Activated T-helper 2 cell treated with anti-CD3 and anti-CD28 coated beads, Interferon-gamma antibody, Interleukin-2, Interleukin-4, amounts not matched to agents 10 μg/mL and 5 μg/mL and 100 μg/mL, durations not matched to agents 14 hours and 24 hours and 36 hours (primary cell): ENCODE data around the gene TPR. TPM values are rescaled to one million over a fixed set of nuclear protein-coding genes. Genes with fewer than 3 reads are reported as not detected.
A peak's percentile ranks its signal among the peaks of the same experiment; 100 is the strongest.

Source experiments
- DNase-seq: peaks from one replicate; pipeline ENCODE4 v3.0.0; 2021; ENCODE audit warnings: low spot score
- H3K27ac Mint-ChIP-seq: one replicate; pipeline ENCODE4 v1.8.0; 2021; ENCODE audit warnings: mixed read lengths
- H3K27me3 Mint-ChIP-seq: one replicate; pipeline ENCODE4 v1.8.0; 2021; ENCODE audit warnings: low read depth, mixed read lengths
- H3K36me3 Mint-ChIP-seq: one replicate; pipeline ENCODE4 v1.8.0; 2021; ENCODE audit warnings: low read depth, mixed read lengths
- H3K4me1 Mint-ChIP-seq: one replicate; pipeline ENCODE4 v1.8.0; 2021; ENCODE audit warnings: low read depth, mixed read lengths
- H3K4me3 Mint-ChIP-seq: one replicate; pipeline ENCODE4 v1.8.0; 2021; ENCODE audit warnings: low read depth, mild to moderate bottlenecking, moderate library complexity, mixed read lengths
- H3K9me3 Mint-ChIP-seq: one replicate; pipeline ENCODE4 v1.8.0; 2021; ENCODE audit warnings: mixed read lengths
- intact Hi-C: fragments of 100-400 bp; cut with micrococcal nuclease; formaldehyde crosslinking; loops from one replicate; pipeline ENCODE4 v1.15.1; 2023
- total RNA-seq: library from RNA; stranded (reverse); gene quantifications from 2 replicates; pipeline ENCODE4 v1.2.3, GENCODE V29; 2022

Gene TPR
- total RNA-seq, 1 donor from 2014 or later, result 160 TPM

GRCh38 chr1:186315570-186315969, 59.5 kb downstream of the TPR start:
- no peaks in the 10 kb centered on the region for H3K27me3 Mint-ChIP-seq
- no peak overlapping the region for H3K27ac Mint-ChIP-seq
- no peak overlapping the region for H3K4me3 Mint-ChIP-seq
- H3K9me3 Mint-ChIP-seq, result no peaks in the 10 kb centered on the region
- peaks cover 68% of the 10 kb centered on the region for H3K36me3 Mint-ChIP-seq
- intact Hi-C loops, result no loop called here
- peaks cover 12% of the 10 kb centered on the region for H3K4me1 Mint-ChIP-seq
- no peak for DNase-seq

DNA sequence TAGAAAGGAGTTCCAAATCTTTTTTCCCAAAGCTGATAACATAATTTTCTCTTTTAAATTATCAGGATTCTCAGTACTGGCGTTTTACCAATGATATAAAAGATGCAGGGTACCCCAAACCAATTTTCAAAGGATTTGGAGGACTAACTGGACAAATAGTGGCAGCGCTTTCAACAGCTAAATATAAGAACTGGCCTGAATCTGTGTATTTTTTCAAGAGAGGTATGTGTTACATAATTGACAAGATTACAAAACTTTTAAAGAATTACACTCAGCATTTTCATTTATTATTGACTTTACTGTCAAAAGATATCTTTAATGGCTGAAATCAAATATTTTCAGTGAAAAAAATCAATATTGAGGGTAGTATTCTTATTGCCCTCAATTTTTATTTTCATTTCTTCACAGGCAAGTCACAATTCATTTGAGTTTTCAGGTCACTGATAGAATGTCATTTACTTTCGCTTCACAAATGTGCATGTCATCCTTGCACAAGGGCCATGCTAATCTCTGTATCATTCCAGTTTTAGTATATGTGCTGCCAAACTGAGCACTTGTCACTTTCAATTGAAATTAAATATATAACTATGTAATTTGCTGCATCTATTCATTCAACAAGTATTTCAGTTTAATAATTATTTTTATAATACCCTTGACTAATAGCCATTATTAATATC, 63.5 kb downstream of the TPR start:
- peaks cover 41% of the 10 kb centered on the region for H3K36me3 Mint-ChIP-seq

GRCh38 chr1:186310307-186310706, 64.7 kb downstream of the TPR start:
- Mint-ChIP-seq H3K4me1 (peaks cover 15% of the 10 kb centered on the region), H3K27ac (no peak overlapping the region), H3K9me3 (no peaks in the 10 kb centered on the region), H3K36me3 (peaks cover 35% of the 10 kb centered on the region), H3K27me3 (no peaks in the 10 kb centered on the region), H3K4me3 (no peak overlapping the region)
- intact Hi-C loops, result no loop called here
- no peak for DNase-seq

More for the DNA sequence above, 63.5 kb downstream of the TPR start:
- DNase-seq, result no peak
- Mint-ChIP-seq H3K9me3 (no peaks in the 10 kb centered on the region), H3K4me1 (peaks cover 6% of the 10 kb centered on the region), H3K27ac (no peak overlapping the region), H3K4me3 (no peak overlapping the region), H3K27me3 (no peaks in the 10 kb centered on the region)
- intact Hi-C loops, result no loop called here

DNA sequence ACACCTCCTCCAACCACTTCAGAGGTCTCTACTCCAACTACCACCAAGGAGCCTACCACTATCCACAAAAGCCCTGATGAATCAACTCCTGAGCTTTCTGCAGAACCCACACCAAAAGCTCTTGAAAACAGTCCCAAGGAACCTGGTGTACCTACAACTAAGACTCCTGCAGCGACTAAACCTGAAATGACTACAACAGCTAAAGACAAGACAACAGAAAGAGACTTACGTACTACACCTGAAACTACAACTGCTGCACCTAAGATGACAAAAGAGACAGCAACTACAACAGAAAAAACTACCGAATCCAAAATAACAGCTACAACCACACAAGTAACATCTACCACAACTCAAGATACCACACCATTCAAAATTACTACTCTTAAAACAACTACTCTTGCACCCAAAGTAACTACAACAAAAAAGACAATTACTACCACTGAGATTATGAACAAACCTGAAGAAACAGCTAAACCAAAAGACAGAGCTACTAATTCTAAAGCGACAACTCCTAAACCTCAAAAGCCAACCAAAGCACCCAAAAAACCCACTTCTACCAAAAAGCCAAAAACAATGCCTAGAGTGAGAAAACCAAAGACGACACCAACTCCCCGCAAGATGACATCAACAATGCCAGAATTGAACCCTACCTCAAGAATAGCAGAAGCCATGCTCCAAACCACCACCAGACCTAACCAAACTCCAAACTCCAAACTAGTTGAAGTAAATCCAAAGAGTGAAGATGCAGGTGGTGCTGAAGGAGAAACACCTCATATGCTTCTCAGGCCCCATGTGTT, 66.6 kb downstream of the TPR start:
- Mint-ChIP-seq H3K36me3 (peaks cover 26% of the 10 kb centered on the region), H3K4me3 (no peak overlapping the region), H3K4me1 (peaks cover 26% of the 10 kb centered on the region), H3K27me3 (no peaks in the 10 kb centered on the region), H3K9me3 (no peaks in the 10 kb centered on the region), H3K27ac (no peak overlapping the region)
- no peak for DNase-seq
- intact Hi-C loops, result loop anchor here (2.0 to 10.0 kb wide), 3 partner anchors 16 to 744 kb away; no protein-coding TSS in a partner anchor

DNA sequence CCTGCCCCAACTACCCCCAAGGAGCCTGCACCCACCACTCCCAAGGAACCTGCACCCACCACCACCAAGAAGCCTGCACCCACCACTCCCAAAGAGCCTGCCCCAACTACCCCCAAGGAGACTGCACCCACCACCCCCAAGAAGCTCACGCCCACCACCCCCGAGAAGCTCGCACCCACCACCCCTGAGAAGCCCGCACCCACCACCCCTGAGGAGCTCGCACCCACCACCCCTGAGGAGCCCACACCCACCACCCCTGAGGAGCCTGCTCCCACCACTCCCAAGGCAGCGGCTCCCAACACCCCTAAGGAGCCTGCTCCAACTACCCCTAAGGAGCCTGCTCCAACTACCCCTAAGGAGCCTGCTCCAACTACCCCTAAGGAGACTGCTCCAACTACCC, 67.6 kb downstream of the TPR start:
- H3K4me3 Mint-ChIP-seq, result no peak overlapping the region
- H3K27me3 Mint-ChIP-seq, result no peaks in the 10 kb centered on the region
- peaks cover 19% of the 10 kb centered on the region for H3K36me3 Mint-ChIP-seq
- intact Hi-C loops, result loop anchor here (10.0 kb wide), 2 partner anchors 153 to 743 kb away; no protein-coding TSS in a partner anchor
- peaks cover 31% of the 10 kb centered on the region for H3K4me1 Mint-ChIP-seq
- no peak overlapping the region for H3K27ac Mint-ChIP-seq
- DNase-seq, result no peak
- no peaks in the 10 kb centered on the region for H3K9me3 Mint-ChIP-seq

DNA sequence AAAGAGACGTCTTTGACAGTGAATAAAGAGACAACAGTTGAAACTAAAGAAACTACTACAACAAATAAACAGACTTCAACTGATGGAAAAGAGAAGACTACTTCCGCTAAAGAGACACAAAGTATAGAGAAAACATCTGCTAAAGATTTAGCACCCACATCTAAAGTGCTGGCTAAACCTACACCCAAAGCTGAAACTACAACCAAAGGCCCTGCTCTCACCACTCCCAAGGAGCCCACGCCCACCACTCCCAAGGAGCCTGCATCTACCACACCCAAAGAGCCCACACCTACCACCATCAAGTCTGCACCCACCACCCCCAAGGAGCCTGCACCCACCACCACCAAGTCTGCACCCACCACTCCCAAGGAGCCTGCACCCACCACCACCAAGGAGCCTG, 68.5 kb downstream of the TPR start:
- H3K9me3 Mint-ChIP-seq, result no peaks in the 10 kb centered on the region
- H3K4me1 Mint-ChIP-seq, result peaks cover 39% of the 10 kb centered on the region
- intact Hi-C loops, result loop anchor here (10.0 kb wide), 2 partner anchors 152 to 742 kb away; no protein-coding TSS in a partner anchor
- DNase-seq, result no peak
- H3K36me3 Mint-ChIP-seq, result peaks cover 16% of the 10 kb centered on the region
- H3K27me3 Mint-ChIP-seq, result no peaks in the 10 kb centered on the region
- no peak overlapping the region for H3K4me3 Mint-ChIP-seq
- H3K27ac Mint-ChIP-seq, result peak overlapping the region; percentile 73

DNA sequence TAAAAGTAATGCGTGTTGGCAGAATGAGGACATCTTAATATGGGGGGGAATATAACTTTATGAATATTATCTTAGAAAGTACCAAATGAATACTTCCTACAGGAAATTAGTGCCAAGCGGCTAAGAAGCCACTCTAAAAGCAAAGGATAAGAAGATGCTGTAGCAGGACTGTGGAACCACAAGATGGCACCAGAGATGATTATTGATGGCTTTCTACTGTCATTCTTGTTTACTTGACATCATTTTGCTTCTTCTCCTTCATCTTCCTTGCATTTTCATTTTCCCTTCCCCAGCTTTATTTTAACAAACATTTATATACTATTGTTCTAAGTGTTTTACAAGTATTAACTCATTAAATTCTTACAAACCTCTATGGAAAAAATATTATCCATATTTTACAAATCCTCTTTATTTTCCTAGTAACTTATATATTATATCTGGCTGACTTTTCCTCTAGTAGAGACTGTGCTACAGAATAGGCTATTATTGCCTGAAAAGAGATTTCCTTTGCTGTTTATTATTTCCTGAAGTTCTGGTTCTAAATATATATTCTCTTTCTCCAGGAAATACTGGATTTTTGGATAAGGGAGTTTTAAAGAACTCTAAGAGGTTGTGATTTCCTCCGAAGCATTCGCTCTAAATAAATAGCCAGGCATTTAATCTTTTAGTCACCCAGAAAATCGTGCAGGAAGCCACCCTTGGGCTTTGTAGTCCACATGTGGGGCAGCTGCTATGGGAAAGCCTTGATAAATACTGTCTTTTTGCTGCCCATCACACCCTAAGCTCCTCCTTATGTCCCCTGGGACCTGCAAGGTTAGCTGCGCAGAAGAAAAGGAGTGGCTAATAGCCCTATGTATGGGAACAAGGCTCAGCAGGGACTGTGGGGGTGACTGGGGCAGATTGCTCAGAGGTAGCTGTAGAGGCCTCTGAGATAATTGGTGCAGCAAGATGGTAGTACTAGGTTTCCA, 69.8 kb downstream of the TPR start:
- Mint-ChIP-seq H3K4me1 (peaks cover 45% of the 10 kb centered on the region), H3K27me3 (no peaks in the 10 kb centered on the region), H3K27ac (peak overlapping the region; percentile 59), H3K4me3 (no peak overlapping the region), H3K36me3 (peaks cover 8% of the 10 kb centered on the region), H3K9me3 (no peaks in the 10 kb centered on the region)
- intact Hi-C loops, result loop anchor here (1.0 to 10.0 kb wide), 5 partner anchors 15 to 740 kb away; partner anchors contain the start of genes ODR4 and TPR
- DNase-seq, result no peak

DNA sequence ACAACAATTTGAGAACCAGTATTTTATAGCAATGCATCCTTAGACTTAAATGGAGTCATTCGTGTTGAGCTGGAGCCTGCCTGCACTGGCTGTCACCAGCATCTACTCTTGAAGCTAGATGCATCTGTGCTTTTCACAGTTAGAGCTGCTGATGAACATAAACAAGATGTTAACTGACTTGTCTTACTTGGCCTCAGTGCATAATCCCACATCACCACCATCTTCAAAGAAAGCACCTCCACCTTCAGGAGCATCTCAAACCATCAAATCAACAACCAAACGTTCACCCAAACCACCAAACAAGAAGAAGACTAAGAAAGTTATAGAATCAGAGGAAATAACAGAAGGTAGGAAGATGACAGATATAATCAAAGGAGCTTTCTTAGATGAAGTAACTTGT, 71.1 kb downstream of the TPR start:
- H3K36me3 Mint-ChIP-seq, result peaks cover 4% of the 10 kb centered on the region
- intact Hi-C loops, result loop anchor here (1.0 to 10.0 kb wide), 5 partner anchors 14 to 739 kb away; partner anchors contain the start of genes ODR4 and TPR
- H3K27ac Mint-ChIP-seq, result peak overlapping the region; percentile 81
- H3K27me3 Mint-ChIP-seq, result no peaks in the 10 kb centered on the region
- H3K4me1 Mint-ChIP-seq, result peaks cover 52% of the 10 kb centered on the region
- DNase-seq, result no peak
- H3K9me3 Mint-ChIP-seq, result no peaks in the 10 kb centered on the region
- no peak overlapping the region for H3K4me3 Mint-ChIP-seq

- peaks cover 4% of the 10 kb centered on the region for H3K36me3 Mint-ChIP-seq
- H3K4me3 Mint-ChIP-seq, result no peak overlapping the region
- no peak for DNase-seq
- H3K4me1 Mint-ChIP-seq, result peaks cover 54% of the 10 kb centered on the region
- intact Hi-C loops, result loop anchor here (10.0 kb wide), 2 partner anchors 148 to 738 kb away; no protein-coding TSS in a partner anchor
- H3K27ac Mint-ChIP-seq, result peak overlapping the region; percentile 43
- H3K27me3 Mint-ChIP-seq, result no peaks in the 10 kb centered on the region
- no peaks in the 10 kb centered on the region for H3K9me3 Mint-ChIP-seq
Observed at GRCh38 chr1:186302381-186302920, 72.6 kb downstream of the TPR start.

DNA sequence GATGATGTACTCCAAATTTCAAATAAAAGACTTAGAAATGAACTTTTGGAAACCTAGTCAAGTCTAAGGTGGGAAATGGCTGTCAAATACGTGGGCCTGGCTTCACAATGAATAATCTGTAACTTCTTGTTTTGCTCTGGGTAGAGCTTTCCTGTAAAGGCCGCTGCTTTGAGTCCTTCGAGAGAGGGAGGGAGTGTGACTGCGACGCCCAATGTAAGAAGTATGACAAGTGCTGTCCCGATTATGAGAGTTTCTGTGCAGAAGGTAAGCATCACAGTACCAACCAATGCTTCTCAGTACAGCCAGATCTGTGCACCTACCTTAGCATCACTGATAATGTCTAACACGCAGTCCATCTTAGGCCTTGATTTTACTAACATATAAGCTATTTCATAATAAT, 73.6 kb downstream of the TPR start:
- Mint-ChIP-seq H3K4me1 (peaks cover 54% of the 10 kb centered on the region), H3K9me3 (no peaks in the 10 kb centered on the region), H3K4me3 (no peak overlapping the region), H3K27me3 (no peaks in the 10 kb centered on the region), H3K27ac (peak overlapping the region; percentile 62), H3K36me3 (peaks cover 3% of the 10 kb centered on the region)
- DNase-seq, result no peak
- intact Hi-C loops, result loop anchor here (10.0 kb wide), 2 partner anchors 147 to 737 kb away; no protein-coding TSS in a partner anchor

DNA sequence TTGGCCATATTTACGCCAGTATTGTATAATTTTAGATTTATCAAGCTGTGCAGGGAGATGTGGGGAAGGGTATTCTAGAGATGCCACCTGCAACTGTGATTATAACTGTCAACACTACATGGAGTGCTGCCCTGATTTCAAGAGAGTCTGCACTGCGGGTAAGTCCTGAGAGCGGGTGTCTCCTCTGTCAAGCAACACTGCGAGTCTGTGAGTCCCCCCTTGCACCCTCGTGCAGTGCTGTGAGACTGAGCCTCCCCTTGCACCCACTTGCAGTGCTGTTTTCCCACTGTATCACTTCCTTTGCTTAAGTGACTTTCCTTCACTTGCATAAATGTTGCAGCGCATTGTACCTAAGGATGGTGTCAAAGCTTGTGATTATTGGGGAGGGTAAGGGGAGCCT, 75.0 kb downstream of the TPR start:
- Mint-ChIP-seq H3K27ac (no peak overlapping the region), H3K36me3 (no peaks in the 10 kb centered on the region), H3K4me1 (peaks cover 48% of the 10 kb centered on the region), H3K9me3 (no peaks in the 10 kb centered on the region), H3K4me3 (no peak overlapping the region), H3K27me3 (no peaks in the 10 kb centered on the region)
- intact Hi-C loops, result loop anchor here (10.0 kb wide), 2 partner anchors 145 to 735 kb away; no protein-coding TSS in a partner anchor
- DNase-seq, result no peak

- no peak overlapping the region for H3K4me3 Mint-ChIP-seq
- no peaks in the 10 kb centered on the region for H3K27me3 Mint-ChIP-seq
- no peak overlapping the region for H3K27ac Mint-ChIP-seq
- no peaks in the 10 kb centered on the region for H3K9me3 Mint-ChIP-seq
- peaks cover 44% of the 10 kb centered on the region for H3K4me1 Mint-ChIP-seq
- intact Hi-C loops, result loop anchor here (10.0 kb wide), 1 partner anchor 1255 kb away; the partner anchor contains the start of gene RNF2
- DNase-seq, result no peak
- H3K36me3 Mint-ChIP-seq, result no peaks in the 10 kb centered on the region
Observed at GRCh38 chr1:186299570-186299969, 75.5 kb downstream of the TPR start.
